GM21447 (cell line): ENCODE data around the gene CLCA2.

Experiments
- ATAC-seq: cut with Tn5 transposase; IDR thresholded peaks from one replicate; pipeline ENCODE4 v1.9.1; 2021; ENCODE audit not compliant: unreplicated experiment

The CLCA2 gene

GRCh38 chr1:86429835-86430234, 5.9 kb downstream of the CLCA2 start:
- no peak for ATAC-seq

GRCh38 chr1:86430376-86430775, 6.4 kb downstream of the CLCA2 start:
- no peak for ATAC-seq

- no peak for ATAC-seq
Observed at GRCh38 chr1:86434059-86434458, 10.1 kb downstream of the CLCA2 start.

- no peak for ATAC-seq
Observed at GRCh38 chr1:86435327-86435726, 11.4 kb downstream of the CLCA2 start.

- no peak for ATAC-seq
Observed at GRCh38 chr1:86436041-86436440, 12.1 kb downstream of the CLCA2 start.

- ATAC-seq = no peak
Observed at GRCh38 chr1:86441581-86441980, 17.6 kb downstream of the CLCA2 start.

GRCh38 chr1:86441997-86442396, 18.0 kb downstream of the CLCA2 start:
- ATAC-seq = no peak

- ATAC-seq = no peak
Observed at GRCh38 chr1:86445919-86446318, 21.9 kb downstream of the CLCA2 start.

GRCh38 chr1:86447198-86447790, 23.3 kb downstream of the CLCA2 start:
- no peak for ATAC-seq

- no peak for ATAC-seq
Observed at GRCh38 chr1:86448670-86449069, 24.7 kb downstream of the CLCA2 start.

GRCh38 chr1:86449103-86449502, 25.1 kb downstream of the CLCA2 start:
- no peak for ATAC-seq

GRCh38 chr1:86450847-86451246, 26.9 kb downstream of the CLCA2 start:
- no peak for ATAC-seq

- no peak for ATAC-seq
Observed at GRCh38 chr1:86453664-86454063, 29.7 kb downstream of the CLCA2 start.

- no peak for ATAC-seq
Observed at GRCh38 chr1:86455073-86455472, 31.1 kb downstream of the CLCA2 start.

GRCh38 chr1:86460998-86461397, 37.0 kb downstream of the CLCA2 start:
- ATAC-seq = no peak

GRCh38 chr1:86461482-86461881, 37.5 kb downstream of the CLCA2 start:
- no peak for ATAC-seq

GRCh38 chr1:86464819-86465218, 40.8 kb downstream of the CLCA2 start:
- no peak for ATAC-seq

GRCh38 chr1:86466109-86466844, 42.3 kb downstream of the CLCA2 start:
- ATAC-seq = no peak

- ATAC-seq = no peak
Observed at GRCh38 chr1:86466986-86467385, 43.0 kb downstream of the CLCA2 start.

- no peak for ATAC-seq
Observed at GRCh38 chr1:86468501-86468977, 44.6 kb downstream of the CLCA2 start, which contains the start of gene CLCA1. CLCA1 (plus strand) TSS chr1:86468927; CDS start chr1:86468972, 45 bp downstream.

GRCh38 chr1:86470859-86471258, 46.9 kb downstream of the CLCA2 start:
- no peak for ATAC-seq

- no peak for ATAC-seq
Observed at GRCh38 chr1:86471291-86471690, 47.3 kb downstream of the CLCA2 start.

GRCh38 chr1:86472152-86472551, 48.2 kb downstream of the CLCA2 start:
- no peak for ATAC-seq
